Measurements from ENCODE around the gene CHRND.

GRCh38 chr2:232577841-232578240 lies 51.9 kb downstream of the CHRND start:
- TF ChIP-seq CTCF (IDR thresholded peaks at IDR 0.05) (no peak), POLR2A (IDR thresholded peaks at IDR 0.05) (no peak)
